HepG2 (cell line): ENCODE data around the gene BBC3. TPM values are rescaled to one million over a fixed set of nuclear protein-coding genes. Genes with fewer than 3 reads are reported as not detected.

Experiments
- BRF2 ChIP-seq: sonication (generic); formaldehyde crosslinking; IDR thresholded peaks from 2 replicates; pipeline ENCODE4 v1.8.1; 2022; ENCODE audit warnings: mild to moderate bottlenecking, missing genetic modification reagents
- HES4 ChIP-seq: sonication (generic); formaldehyde crosslinking; IDR thresholded peaks from 2 replicates; pipeline ENCODE4 v1.9.0; 2021; ENCODE audit warnings: mild to moderate bottlenecking, missing genetic modification reagents, borderline replicate concordance
- JUND ChIP-seq: sonication (generic); formaldehyde crosslinking; IDR thresholded peaks from 2 replicates; pipeline ENCODE4 v1.8.0; 2022; ENCODE audit warnings: mild to moderate bottlenecking, missing genetic modification reagents
- KLF15 ChIP-seq: sonication (generic); formaldehyde crosslinking; IDR thresholded peaks from 2 replicates; pipeline ENCODE4 v1.8.1; 2023; ENCODE audit warnings: borderline replicate concordance, mild to moderate bottlenecking, inconsistent platforms, missing genetic modification reagents, mixed read lengths
- NFYC ChIP-seq: IDR thresholded peaks from 2 replicates; pipeline ENCODE4 v1.6.1; 2016; ENCODE audit warnings: missing genetic modification reagents, missing compliant biosample characterization
- NPAS2 ChIP-seq: sonication (generic); formaldehyde crosslinking; IDR thresholded peaks from 2 replicates; pipeline ENCODE4 v1.8.0; 2022; ENCODE audit warnings: mild to moderate bottlenecking, missing genetic modification reagents, borderline replicate concordance
- POLR2A ChIP-seq, 2 experiments: IDR thresholded peaks; 2 replicates each; pipeline ENCODE4 v1.6.1; 2011; ENCODE audit warnings: low read depth in 2 of 2, low read length in 2 of 2, mild to moderate bottlenecking in 1 of 2, moderate library complexity in 1 of 2; ENCODE audit not compliant: insufficient read depth in 1 of 2
- SP5 ChIP-seq: IDR thresholded peaks from 2 replicates; pipeline ENCODE4 v1.6.1; 2016; ENCODE audit warnings: low read depth, borderline replicate concordance
- SPEN ChIP-seq: sonication (generic); formaldehyde crosslinking; IDR thresholded peaks from 2 replicates; pipeline ENCODE4 v1.5.1; 2020; ENCODE audit warnings: low read depth, mild to moderate bottlenecking, missing genetic modification reagents
- TBX2 ChIP-seq: sonication (generic); formaldehyde crosslinking; IDR thresholded peaks from 2 replicates; pipeline ENCODE4 v1.5.0; 2020; ENCODE audit warnings: missing genetic modification reagents, mild to moderate bottlenecking, borderline replicate concordance
- ZHX2 ChIP-seq, 2 experiments: sonication (generic) in 1 of 2; formaldehyde crosslinking in 1 of 2; IDR thresholded peaks; 2 replicates each; pipeline versions ENCODE4 v1.6.1 to v1.9.0; 2014 to 2022; ENCODE audit warnings: antibody characterized with exemption in 1 of 2, borderline replicate concordance in 1 of 2, inconsistent platforms in 1 of 2, low read depth in 1 of 2, missing genetic modification reagents in 1 of 2
- ZNF180 ChIP-seq: sonication (generic); formaldehyde crosslinking; IDR thresholded peaks from 2 replicates; pipeline ENCODE4 v1.4.0; 2020; ENCODE audit warnings: low read depth, missing genetic modification reagents, borderline replicate concordance
- ZNF281 ChIP-seq: sonication (generic); formaldehyde crosslinking; IDR thresholded peaks from 2 replicates; pipeline ENCODE4 v1.4.0; 2020; ENCODE audit warnings: missing genetic modification reagents, borderline replicate concordance
- ZNF34 ChIP-seq: sonication (generic); formaldehyde crosslinking; IDR thresholded peaks from 2 replicates; pipeline ENCODE4 v1.4.0; 2020; ENCODE audit warnings: mild to moderate bottlenecking, missing genetic modification reagents, borderline replicate concordance
- ZNF367 ChIP-seq: sonication (generic); formaldehyde crosslinking; IDR thresholded peaks from 2 replicates; pipeline ENCODE4 v1.4.0; 2020; ENCODE audit warnings: missing genetic modification reagents, borderline replicate concordance
- ZNF576 ChIP-seq: sonication (generic); formaldehyde crosslinking; IDR thresholded peaks from 2 replicates; pipeline ENCODE4 v1.4.0; 2020; ENCODE audit warnings: mild to moderate bottlenecking, missing genetic modification reagents
- ZNF644 ChIP-seq: IDR thresholded peaks from 2 replicates; pipeline ENCODE4 v1.6.1; 2016; ENCODE audit warnings: low read depth
- ZSCAN20 ChIP-seq: sonication (generic); formaldehyde crosslinking; IDR thresholded peaks from 2 replicates; pipeline ENCODE4 v1.4.0; 2020; ENCODE audit warnings: missing genetic modification reagents, mild to moderate bottlenecking, borderline replicate concordance
- polyA plus RNA-seq, 8 experiments: library from polyadenylated mRNA; depleted of rRNA in 3 of 8; stranded (reverse) in 7 of 8; unstranded in 1 of 8; fragments of >200 nt; fragmentation: Illumina TruSeq in 4 of 8; extraction: Trizol in 4 of 8; gene quantifications; 2 replicates each; pipeline versions ENCODE4 v1.2.1 to v1.2.3, GENCODE V29; 2011 to 2016; ENCODE audit warnings: low read depth in 4 of 8, missing spikeins in 1 of 8, mixed read lengths in 1 of 8; ENCODE audit not compliant: insufficient read depth in 1 of 8
- total RNA-seq, 5 experiments: library from RNA; depleted of rRNA; stranded (reverse); fragments of >200 nt; fragmentation: Illumina TruSeq; extraction: Trizol; gene quantifications; 2 replicates each; pipeline ENCODE4 v1.2.3, GENCODE V29; 2016; ENCODE audit warnings: low read depth in 1 of 5

The BBC3 gene
- total and polyA plus RNA-seq, 2 of the 13 experiments (the other 11 are each of a cell fraction or from before 2014, with no cell fraction given): 6.1 to 8.8 TPM

- peak; percentile 50; the same call in 1 of the 2 replicates for TF ChIP-seq ZNF281 (CRISPR knock-in tag)
- TF ChIP-seq TBX2 (CRISPR knock-in tag): peak; percentile 82
- TF ChIP-seq HES4 (CRISPR knock-in tag): peak; percentile 87
- no peak for TF ChIP-seq ZSCAN20 (CRISPR knock-in tag)
- TF ChIP-seq BRF2 (CRISPR knock-in tag): no peak
- TF ChIP-seq NFYC: no peak
- TF ChIP-seq ZNF34: no peak
- TF ChIP-seq ZHX2 (IDR thresholded peaks at IDR 0.05; ENCODE audit: low read depth): no peak
- TF ChIP-seq ZHX2 (CRISPR knock-in tag; IDR thresholded peaks at IDR 0.05; ENCODE audit: borderline replicate concordance): no peak
- TF ChIP-seq ZNF180 (CRISPR knock-in tag): no peak
- TF ChIP-seq KLF15 (CRISPR knock-in tag): 0 out of 2 replicates have a peak, but pooled peaks have one; percentile 41
- peak; percentile 63 for TF ChIP-seq SP5 (CRISPR knock-in tag)
- TF ChIP-seq SPEN (CRISPR knock-in tag): peak; percentile 52
- peak; percentile 86 for TF ChIP-seq POLR2A (IDR thresholded peaks at IDR 0.05; ENCODE audit: insufficient read depth in 1 of 2, low read depth in 2 of 2, low read length in 2 of 2)
- TF ChIP-seq ZNF367 (CRISPR knock-in tag): 0 out of 2 replicates have a peak, but pooled peaks have one; percentile 49
- 0 out of 2 replicates have a peak, but pooled peaks have one; percentile 27 for TF ChIP-seq ZNF644 (CRISPR knock-in tag)
- TF ChIP-seq ZNF576: peak; percentile 45; the same call in 1 of the 2 replicates
- peak; percentile 8; the same call in 1 of the 2 replicates for TF ChIP-seq JUND (CRISPR knock-in tag)
- 0 out of 2 replicates have a peak, but pooled peaks have one; percentile 65 for TF ChIP-seq NPAS2 (CRISPR knock-in tag)
These were observed 436 bp upstream of the BBC3 start (continued) for GRCh38 chr19:47231215-47232054.
